HG03159 (cell line): Measurements from ENCODE around the gene INPP5D.

Source experiments
- ATAC-seq: cut with Tn5 transposase; IDR thresholded peaks from one replicate; pipeline ENCODE4 v1.9.1; 2021; ENCODE audit warnings: mild to moderate bottlenecking, moderate library complexity; ENCODE audit not compliant: unreplicated experiment

INPP5D gene

DNA sequence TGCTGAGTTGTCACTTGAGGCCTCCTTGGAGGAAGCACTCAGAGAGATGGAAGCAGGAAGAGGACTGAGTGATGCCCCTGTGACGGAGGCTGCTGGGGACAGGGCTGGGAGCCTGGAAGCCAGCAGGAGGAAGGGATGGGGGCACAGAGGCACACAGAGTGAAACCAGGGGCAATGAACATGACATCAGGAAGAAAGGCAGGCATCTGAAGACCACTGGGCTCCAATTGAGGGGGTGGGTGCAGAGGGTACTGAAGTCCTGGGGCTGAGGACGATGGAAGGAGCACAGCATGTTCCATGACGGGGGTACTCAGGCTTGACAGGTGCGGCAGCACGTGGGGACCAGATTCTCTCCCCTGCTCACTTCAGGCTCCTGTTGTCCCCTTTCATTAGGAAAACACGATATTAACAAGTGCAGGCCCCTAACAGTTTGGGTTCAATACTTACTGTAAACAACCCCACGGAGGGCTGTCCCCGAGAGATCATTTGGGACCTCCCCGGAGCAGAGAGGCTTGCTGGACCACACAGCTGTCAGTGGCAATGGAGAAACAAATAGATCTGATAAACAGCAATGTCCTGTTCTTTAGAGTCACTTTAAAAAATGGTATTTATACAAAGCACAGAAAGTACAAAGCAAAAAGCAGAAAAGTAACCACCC lies 8.7 kb downstream of the INPP5D start:
- ATAC-seq, result no peak

DNA sequence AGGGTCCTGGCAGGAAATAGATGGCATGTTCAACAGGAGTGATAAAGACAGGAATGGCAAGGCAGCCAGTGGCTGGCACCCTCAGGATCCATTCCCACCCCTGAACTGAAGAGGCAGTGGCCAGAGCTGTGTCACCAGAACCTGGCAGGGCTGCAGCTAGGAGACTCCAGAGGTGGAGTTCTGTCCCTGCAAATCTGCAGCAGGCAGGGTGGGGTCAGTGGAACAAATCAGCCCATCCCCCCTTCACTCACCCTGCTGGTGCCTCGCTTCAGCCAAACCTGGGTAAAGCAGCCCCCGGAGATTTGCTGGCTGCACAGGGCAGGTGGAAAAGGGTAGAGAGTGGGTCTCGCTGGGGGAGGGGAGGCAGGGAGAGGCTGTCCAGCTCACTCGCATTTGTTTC lies 12.7 kb downstream of the INPP5D start:
- no peak for ATAC-seq

GRCh38 chr2:233074106-233074505 lies 14.0 kb downstream of the INPP5D start:
- no peak for ATAC-seq

DNA sequence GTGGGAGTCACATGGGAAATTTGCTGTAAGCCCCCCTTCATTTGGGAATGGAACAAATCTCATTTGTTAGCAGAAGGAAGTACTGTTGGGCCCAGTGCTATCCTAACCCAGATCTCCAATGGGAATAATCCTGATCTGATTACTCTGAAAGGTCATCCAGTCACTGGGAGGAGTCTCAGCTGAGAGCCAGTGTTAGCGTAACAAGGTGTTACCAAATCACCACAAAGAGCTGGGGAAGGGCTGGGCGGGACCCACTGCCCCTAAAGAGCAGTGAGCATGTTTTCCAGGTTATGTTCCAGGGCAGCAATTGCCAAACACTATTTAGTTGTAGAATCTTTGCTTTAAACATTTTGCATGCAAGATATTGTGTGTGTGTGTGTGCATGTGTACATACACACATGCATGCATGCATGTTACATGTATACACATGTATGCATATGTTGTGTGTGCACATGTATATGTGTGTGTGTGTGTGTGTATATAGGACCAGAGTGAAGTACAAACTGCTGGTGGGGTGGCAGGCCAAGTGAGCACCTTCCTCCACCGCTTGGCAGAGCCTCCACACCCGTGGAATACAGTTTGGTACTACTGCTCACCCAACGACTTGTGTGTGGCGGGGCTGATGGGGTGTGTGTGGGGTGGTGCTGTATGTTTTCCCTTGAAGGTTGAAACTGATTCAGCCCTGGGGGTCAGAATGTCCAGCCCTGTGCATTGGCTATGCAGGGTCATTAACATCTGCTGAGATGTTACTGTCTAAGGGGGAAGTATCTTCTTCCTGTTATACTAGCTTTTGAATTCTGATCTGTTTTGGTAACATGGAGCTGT lies 15.2 kb downstream of the INPP5D start:
- peak; percentile 23 for ATAC-seq

DNA sequence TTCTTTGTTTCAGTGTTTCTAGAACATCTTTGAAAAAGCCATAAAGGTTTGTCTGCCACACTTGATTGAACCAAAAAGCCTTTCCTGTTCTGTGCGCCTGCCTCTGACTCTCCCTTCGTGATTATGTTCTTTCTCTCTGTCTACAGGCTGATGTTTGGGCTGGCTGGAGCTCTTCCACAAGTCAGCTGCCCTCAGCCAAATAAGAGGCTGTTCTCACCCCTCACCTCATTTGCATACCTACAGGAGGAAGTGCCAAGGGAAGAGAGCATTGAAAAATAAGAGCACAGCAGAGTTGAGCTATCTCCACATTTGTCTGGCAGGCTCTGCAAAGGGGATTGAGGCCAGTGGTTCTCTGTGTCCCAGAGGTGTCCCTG lies 15.8 kb downstream of the INPP5D start:
- peak; percentile 49 for ATAC-seq

GRCh38 chr2:233076749-233077148 lies 16.6 kb downstream of the INPP5D start:
- no peak for ATAC-seq

GRCh38 chr2:233079473-233079877 lies 19.3 kb downstream of the INPP5D start:
- peak; percentile 39 for ATAC-seq

DNA sequence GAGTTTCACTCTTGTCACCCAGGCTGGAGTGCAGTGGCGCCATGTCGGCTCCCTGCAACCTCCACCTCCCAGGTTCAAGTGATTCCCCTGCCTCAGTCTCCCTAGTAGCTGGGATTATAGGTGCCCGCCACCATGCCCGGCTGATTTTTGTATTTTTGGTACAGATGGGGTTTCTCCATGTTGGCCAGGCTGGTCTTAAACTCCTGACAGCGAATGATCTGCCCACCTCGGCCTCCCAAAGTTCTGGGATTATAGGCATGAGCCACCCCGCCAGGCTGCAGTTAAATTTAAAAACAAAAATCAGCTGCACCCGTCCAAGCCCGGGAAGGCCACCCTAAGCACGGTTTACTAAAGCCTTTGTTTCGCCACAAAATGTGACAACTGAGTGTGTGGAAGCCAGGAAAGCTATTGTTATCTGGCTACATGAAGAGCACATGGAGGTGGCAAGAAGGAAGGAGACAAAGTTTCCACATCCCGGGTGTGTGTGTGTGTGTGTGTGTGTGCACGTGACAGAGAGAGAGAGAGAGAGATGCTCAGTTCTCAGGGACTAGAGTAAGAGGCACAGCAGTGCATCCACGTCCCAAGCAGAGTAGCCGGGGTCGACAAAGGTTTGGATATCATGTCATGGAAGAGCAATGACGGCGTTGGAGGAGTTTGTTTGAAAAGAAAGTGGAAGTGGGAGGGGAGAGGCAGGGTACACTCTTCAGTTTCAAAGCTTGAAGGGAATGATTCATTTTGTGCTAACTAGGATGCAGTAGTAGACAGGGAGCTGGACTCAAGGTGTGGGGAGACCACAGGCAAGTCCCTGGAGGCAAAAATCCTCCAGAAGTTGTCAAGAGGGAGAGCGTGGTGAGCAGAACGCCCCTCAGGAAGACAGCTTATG lies 20.1 kb downstream of the INPP5D start:
- no peak for ATAC-seq

- no peak for ATAC-seq
Measured at GRCh38 chr2:233080836-233081229, 20.7 kb downstream of the INPP5D start.

DNA sequence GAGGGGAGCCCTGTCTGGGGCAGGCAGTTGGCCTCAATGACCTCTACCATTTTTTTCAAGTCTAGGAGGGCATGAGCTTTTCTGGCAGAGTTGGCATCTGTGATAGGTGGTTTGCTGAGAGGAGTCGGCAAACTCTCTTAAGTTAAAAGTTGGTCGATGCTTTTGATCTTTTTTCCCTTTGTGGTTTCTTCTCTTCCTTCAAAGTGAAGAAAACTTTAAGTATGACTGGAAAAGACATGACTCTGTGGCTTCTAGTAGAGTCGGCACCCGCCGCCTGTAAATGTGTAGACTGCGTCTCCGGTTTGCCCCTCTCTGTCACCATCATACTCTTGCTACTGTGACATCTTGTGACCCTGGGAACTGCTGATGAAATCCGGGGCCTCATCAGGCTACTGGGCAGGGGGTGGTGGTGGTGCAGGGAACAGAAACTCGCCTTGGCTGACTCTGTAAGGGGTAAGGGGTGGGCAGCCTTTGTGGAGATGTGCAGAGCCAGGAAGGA lies 21.1 kb downstream of the INPP5D start:
- no peak for ATAC-seq

- peak; percentile 0 for ATAC-seq
Measured at GRCh38 chr2:233081731-233082221, 21.6 kb downstream of the INPP5D start.

DNA sequence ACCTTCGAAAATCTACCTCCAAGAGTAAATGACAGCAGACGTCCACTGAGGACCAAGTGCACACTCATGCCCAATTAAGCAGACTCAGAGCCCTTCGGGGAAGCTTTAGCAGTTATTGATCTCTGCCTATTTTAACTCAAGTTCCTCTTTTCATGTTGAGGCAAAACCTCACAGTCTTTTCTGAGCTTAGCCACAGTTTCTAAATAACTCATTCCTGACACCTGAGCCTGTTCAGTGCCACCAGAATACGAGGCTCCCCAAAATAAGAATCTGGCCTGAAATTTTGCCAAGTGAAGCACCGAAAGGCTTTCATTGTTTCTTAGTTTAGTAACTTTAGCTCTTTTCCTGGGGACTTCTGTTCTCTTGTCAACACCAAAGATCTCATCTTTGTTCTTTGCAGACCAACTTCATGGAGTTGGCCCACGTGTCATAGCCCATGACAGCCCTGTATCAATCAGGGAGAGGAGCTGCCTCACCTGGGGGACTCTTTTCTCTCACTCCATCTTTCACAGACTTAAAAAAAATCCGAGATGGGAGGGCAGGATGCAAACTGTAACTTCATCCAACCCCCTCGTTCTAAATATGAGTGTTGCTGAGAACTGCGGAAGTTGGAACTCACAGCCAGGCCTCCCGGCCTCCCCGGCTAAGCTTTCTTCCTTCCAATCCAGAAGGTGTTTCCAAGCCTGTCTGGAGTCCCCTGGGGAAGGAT lies 22.2 kb downstream of the INPP5D start:
- peak; percentile 41 for ATAC-seq

- ATAC-seq, result no peak
Measured at GRCh38 chr2:233082931-233083755, 23.0 kb downstream of the INPP5D start.

DNA sequence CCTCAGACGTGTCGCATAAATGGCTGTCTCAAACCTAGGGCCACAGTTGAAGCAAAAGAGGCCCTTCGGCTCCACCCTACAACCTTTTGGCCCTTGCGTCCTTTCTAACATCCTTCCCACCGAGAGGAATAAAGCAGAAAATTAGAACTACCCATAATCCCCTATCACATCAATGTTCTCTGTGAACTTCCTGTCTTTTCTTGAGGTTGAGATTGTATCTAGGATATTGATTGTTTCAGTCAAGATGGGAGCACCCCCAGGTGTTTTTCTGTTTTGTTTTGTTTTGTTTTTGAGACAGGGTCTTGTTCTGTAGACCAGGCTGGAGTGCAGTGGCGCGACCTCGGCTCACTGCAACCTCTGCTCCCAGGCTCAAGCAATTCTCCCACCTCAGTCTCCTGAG lies 23.6 kb downstream of the INPP5D start:
- ATAC-seq, result no peak

GRCh38 chr2:233084488-233084887 lies 24.3 kb downstream of the INPP5D start:
- peak; percentile 30 for ATAC-seq

DNA sequence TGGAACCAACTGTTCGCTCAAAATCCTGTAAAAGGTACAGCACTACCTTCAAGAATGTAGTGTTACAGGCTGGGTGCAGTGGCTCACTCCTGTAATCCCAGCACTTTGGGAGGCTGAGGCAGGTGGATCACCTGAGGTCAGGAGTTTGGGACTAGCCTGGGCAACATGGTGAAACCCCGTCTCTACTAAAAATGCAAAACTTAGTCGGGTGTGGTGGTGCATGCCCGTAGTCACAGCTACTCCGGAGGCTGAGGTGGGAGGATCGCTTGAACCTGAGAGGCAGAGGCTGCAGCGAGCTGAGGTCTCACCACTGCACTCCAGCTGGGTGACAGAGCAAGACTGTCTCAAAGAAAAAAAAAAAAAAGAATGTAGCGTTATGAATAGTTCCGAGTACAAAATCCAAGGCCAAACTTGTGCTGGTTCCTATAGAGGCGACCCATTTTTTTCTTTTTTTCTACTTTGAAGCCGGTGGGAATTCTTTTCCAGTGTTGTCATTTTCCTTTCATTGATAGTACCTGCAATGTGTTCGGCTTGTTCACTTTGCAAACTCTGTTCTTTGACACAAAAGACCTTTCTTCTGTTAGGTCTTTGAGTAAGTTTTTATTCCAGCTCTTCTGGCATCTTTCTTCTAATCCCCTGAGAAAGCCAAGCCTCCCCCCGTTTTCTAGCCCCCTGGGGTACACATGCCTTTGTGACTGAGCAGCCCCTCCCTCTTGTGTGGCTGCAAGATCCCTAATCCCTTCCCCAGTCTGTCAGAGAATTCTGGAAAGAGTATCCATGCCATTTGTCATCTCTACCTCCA lies 25.1 kb downstream of the INPP5D start:
- ATAC-seq, result no peak

DNA sequence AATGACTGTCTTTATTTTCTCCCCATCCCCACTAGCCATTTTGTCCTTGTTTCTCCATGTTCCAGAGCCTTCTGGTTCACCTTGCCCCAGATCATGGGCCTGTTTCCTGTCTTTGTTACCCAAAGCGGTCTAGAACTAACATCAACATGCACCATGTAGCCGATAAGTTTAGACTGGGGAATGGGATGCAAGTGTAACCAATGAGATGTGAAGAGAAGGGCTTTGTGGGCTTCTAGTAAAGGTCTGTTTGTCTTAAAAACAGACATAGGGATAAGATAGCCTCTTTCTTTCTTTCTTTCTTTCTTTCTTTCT lies 25.7 kb downstream of the INPP5D start:
- no peak for ATAC-seq

- no peak for ATAC-seq
Measured at GRCh38 chr2:233087713-233088112, 27.6 kb downstream of the INPP5D start.

GRCh38 chr2:233088972-233089345 lies 28.8 kb downstream of the INPP5D start:
- ATAC-seq, result no peak
